ENCODE data around the gene NGDN.

The NGDN gene

DNA sequence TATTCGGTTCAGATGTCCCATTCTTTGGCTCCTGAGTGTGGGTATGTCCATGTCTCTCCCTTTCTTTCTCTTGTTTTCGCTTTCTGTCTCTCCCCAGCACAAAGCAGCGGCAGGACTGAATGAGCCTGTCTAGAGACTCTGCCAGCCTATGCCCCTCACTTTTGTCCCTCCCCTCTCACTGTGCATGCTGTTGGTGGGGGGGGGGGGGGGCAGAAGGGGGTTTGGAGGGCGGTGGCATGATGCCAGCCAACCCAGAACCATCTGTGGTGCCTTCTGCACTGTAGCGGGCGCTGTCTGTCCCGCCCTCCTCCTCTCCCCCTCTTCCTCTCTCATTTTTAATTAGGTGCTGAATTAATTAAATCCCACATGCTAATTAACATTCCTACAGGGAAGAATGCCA is 17.7 kb downstream of the NGDN start:
- H3K27me3 ChIP-seq (replicated peaks; ENCODE audit: control insufficient read depth, insufficient read depth, low read length) = no peaks in the 10 kb centered on the region
- TF ChIP-seq, protein P1, sequence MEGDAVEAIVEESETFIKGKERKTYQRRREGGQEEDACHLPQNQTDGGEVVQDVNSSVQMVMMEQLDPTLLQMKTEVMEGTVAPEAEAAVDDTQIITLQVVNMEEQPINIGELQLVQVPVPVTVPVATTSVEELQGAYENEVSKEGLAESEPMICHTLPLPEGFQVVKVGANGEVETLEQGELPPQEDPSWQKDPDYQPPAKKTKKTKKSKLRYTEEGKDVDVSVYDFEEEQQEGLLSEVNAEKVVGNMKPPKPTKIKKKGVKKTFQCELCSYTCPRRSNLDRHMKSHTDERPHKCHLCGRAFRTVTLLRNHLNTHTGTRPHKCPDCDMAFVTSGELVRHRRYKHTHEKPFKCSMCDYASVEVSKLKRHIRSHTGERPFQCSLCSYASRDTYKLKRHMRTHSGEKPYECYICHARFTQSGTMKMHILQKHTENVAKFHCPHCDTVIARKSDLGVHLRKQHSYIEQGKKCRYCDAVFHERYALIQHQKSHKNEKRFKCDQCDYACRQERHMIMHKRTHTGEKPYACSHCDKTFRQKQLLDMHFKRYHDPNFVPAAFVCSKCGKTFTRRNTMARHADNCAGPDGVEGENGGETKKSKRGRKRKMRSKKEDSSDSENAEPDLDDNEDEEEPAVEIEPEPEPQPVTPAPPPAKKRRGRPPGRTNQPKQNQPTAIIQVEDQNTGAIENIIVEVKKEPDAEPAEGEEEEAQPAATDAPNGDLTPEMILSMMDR (IDR thresholded peaks at IDR 0.05; ENCODE audit: insufficient read depth, low read length, poor library complexity, severe bottlenecking) = no peak
- no peak for DNase-seq (ENCODE audit: extremely low read depth, insufficient read length)
- peaks cover 6% of the 10 kb centered on the region for H3K36me3 ChIP-seq (ENCODE audit: control insufficient read depth, insufficient read depth, low read length)
- H3K4me3 ChIP-seq (replicated peaks; ENCODE audit: low read depth, low read length) = no peak overlapping the region

DNA sequence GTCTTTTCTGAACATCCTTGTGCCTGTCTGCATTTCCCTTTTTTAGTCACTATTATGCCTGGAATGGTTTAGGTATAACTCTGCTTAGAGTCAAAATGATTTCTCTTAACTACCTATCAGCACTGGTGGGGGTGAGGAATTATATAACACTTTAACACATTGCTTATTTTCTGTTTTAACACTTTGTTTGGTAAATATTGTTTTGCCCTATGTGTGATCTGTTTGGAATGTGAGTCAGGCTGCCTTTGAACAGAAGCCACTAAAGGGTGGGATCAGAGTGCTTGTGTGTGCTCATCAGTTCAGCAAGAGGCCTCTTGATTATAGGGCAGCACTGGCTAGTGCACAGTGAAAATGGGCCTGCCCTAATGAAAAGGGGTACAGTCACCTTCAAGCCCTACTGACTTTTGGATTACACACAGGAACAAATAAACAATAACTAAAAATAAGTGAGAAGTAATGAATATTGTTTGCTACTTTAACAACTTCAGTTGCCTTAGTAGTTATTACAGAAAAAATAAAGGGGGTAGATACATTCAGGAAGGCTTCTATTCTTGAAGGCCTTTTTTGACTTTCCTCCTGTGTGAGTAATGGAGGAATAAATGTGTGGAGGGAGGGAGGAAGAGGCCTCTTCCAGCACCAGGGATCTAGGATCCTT is 23.2 kb downstream of the NGDN start:
- no peak for DNase-seq (ENCODE audit: extremely low read depth, insufficient read length)
- TF ChIP-seq, protein P1 (IDR thresholded peaks at IDR 0.05; ENCODE audit: insufficient read depth, low read length, poor library complexity, severe bottlenecking) = no peak
- no peaks in the 10 kb centered on the region for H3K27me3 ChIP-seq (replicated peaks; ENCODE audit: control insufficient read depth, insufficient read depth, low read length)
- H3K36me3 ChIP-seq (ENCODE audit: control insufficient read depth, insufficient read depth, low read length) = peaks cover 2% of the 10 kb centered on the region
- no peak overlapping the region for H3K4me3 ChIP-seq (replicated peaks; ENCODE audit: low read depth, low read length)

DNA sequence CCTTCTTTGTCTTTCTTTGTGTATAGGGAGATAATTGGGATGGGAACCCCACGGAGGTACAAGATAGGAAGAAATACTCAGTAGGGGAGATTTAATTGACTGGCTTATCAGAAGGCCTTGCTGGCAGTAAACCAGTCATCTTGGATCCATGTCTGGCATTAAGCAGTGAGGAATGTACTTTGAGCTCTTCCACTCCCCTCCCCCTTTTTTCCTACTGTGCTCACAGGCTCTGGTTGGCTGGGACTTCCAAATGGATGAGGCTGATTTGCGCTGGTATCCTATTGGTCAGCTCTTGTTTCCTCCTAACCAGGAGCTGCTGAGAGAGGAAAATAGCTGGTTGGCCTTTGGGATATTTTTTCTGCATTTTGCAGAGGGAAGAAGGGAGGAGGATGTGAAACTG is 24.7 kb downstream of the NGDN start:
- H3K27me3 ChIP-seq (replicated peaks; ENCODE audit: control insufficient read depth, insufficient read depth, low read length) = no peaks in the 10 kb centered on the region
- DNase-seq (ENCODE audit: extremely low read depth, insufficient read length) = no peak
- H3K4me3 ChIP-seq (replicated peaks; ENCODE audit: low read depth, low read length) = no peak overlapping the region
- no peaks in the 10 kb centered on the region; the same call in 1 of the 2 replicates for H3K36me3 ChIP-seq (ENCODE audit: control insufficient read depth, insufficient read depth, low read length)
- TF ChIP-seq, protein P1 (IDR thresholded peaks at IDR 0.05; ENCODE audit: insufficient read depth, low read length, poor library complexity, severe bottlenecking) = no peak

DNA sequence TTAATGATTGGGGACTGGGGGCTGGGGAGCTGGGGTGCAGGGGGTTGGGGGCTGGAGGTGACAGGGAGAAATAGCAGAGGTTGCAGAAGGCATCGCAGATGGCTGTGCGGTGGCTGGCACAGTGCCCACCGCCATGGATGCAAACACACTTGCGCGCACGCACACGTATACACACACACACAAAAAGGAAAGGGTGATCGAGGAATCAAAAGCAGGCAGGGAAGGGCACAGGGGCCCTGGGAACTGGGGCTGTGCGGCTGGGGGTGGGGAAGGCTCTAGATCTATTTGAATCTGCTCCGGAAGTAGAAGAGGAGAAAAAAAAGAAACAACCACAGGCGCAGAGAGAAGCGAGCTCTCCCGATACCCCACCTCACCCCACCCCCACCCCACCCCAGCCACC is 42.7 kb downstream of the NGDN start:
- Histone ChIP-seq H3K4me3 (replicated peaks; ENCODE audit: low read depth, low read length) (no peak overlapping the region), H3K27me3 (replicated peaks; ENCODE audit: control insufficient read depth, insufficient read depth, low read length) (no peaks in the 10 kb centered on the region), H3K36me3 (ENCODE audit: control insufficient read depth, insufficient read depth, low read length) (no peaks in the 10 kb centered on the region)
- no peak for DNase-seq (ENCODE audit: extremely low read depth, insufficient read length)
- TF ChIP-seq, protein P1 (IDR thresholded peaks at IDR 0.05; ENCODE audit: insufficient read depth, low read length, poor library complexity, severe bottlenecking) = no peak

DNA sequence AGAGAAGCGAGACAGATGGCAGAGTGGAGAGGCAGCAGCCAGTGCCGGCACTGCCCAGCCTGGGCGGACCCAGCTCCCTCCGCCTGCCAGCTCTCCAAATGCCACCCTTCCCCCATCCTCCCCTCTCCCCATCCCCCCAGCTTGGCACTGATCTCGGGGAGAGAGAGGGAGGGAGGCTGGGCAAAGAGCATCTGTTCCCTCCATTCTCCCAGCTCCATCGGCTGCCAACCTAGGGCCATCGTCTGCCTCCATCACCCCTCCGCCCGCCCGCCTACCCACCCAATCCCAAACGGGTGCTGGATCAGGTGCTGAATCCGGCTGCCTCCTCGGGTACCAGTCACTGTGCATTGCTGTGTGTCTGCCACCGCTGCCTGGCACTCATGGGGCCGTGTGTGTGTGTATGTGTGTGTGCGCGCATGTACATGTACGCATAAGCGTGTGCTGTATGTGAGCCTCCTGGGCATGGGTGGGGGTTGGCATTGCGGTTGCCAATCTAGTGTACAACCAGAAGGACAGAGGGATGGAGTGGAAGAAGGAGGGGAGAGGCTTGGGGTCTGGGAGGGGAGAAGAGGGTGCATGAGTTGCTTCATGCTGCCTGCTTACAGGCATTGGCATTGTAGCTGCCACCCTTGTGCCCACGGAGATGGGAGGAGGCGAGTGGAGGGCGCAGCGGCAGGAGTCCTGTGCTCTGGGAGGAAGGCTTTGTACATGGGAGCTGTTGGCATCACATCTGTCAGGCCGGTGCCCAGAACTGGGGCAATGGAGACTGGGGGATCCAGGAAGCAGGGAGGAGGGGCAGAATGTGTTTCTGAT is 43.7 kb downstream of the NGDN start:
- H3K27me3 ChIP-seq (replicated peaks; ENCODE audit: control insufficient read depth, insufficient read depth, low read length) = no peaks in the 10 kb centered on the region
- no peak for DNase-seq (ENCODE audit: extremely low read depth, insufficient read length)
- no peaks in the 10 kb centered on the region for H3K36me3 ChIP-seq (ENCODE audit: control insufficient read depth, insufficient read depth, low read length)
- H3K4me3 ChIP-seq (replicated peaks; ENCODE audit: low read depth, low read length) = no peak overlapping the region
- TF ChIP-seq, protein P1 (IDR thresholded peaks at IDR 0.05; ENCODE audit: insufficient read depth, low read length, poor library complexity, severe bottlenecking) = no peak
